GM19328 (cell line): Measurements from ENCODE around the gene NABP1.

Experiments
- ATAC-seq: cut with Tn5 transposase; IDR thresholded peaks from one replicate; pipeline ENCODE4 v1.9.1; 2021; ENCODE audit warnings: mild to moderate bottlenecking, moderate library complexity; ENCODE audit not compliant: unreplicated experiment

The NABP1 gene

DNA sequence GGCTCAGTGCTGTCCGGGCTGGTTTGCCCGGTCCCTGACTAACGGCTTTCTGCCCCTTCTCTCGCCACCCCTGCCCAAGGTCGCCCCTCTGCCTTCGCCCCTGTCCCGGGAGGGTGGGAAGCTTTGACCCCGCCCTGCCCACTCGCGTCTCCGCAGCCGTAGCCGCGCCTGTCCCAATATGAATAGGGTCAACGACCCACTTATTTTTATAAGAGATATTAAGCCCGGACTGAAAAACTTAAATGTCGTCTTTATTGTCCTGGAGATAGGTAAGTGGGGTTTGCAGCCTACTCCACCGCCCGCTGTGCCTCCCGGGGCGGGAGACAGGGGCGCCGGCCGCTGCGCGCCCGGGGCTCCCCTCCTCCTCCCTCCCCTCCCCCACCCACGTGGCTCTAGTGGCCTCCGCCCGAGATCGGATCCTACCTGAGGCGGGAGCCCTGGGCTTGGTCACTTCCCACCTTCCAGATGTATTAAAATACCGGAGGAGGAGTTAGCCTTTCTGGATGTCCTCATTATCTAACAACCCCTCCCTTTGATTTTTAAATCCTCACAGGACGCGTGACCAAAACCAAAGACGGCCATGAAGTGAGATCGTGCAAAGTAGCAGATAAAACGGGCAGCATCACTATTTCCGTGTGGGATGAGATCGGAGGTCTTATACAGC lies 633 bp downstream of the NABP1 start:
- peak; percentile 4 for ATAC-seq

DNA sequence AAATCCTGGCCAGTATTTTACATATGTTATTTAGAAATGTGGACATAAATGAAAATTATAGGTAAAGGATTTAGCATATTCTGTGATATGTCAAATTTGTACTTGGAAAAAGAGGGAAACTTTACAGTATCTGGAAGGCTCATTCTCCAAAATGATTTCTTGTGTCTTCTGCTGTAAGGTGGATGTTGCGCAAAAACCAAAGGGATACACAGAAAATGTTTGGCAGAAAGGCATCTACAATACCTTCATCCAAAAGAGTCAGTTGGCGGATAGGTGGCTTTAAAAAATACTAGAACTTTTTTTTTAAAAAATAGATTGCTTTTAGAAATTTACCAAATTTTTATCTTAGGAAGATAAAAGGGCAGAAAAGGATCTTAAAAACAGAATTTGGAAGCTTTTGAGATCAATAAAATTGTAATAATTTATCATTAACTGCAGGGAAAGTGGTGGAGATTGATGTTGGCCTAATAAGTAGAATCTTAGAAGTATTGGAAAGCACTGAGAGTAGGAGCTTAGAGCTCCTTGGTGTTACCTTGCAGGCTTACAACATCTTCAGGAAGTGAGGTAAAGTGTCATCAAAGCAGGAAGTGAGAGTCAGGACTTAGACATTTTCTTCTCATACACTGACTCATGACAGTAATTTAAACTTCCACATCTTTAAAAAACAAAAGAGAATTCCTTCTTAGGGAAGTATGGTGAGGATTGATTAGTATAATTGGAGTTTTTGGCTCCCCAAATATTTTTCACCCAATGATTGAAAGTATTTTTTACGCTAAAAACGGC lies 2.1 kb downstream of the NABP1 start:
- no peak for ATAC-seq

DNA sequence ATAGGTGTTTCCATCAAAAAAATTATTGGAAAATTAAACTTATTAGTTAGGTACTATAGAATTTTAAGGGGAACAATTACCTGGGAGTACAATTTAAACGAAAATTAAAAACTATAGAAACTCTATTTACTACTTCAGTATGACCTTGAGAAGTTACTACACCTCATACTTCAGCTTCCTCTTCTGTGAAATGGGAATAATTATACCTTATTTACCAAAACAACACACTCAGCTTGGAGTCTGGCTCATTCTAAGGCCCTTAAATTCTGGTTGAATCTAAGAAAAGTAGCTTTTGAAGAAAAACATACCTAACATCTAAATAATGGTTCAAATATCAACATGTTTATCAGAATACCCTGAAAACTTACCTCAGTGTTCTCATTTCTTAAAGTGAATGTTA lies 2.7 kb downstream of the NABP1 start:
- ATAC-seq: no peak

DNA sequence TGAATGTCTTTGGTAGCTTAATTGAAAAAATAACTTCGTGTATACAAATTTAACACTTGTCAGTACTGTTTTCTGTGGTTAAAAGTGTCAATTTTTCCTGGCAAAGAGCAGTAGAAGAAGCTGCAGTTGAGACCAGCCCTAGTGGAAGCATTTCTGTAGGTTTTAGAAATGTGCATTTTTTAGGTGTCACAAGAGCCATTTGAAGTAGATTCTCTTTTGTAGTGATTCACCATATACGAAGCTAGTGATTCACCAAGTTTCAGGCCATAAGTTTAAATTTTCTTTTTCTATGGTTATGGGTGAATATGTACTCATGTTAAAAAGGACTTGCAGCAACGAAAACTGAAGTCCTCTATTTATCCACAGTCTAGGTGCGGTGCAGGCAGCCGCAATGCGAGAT lies 4.2 kb downstream of the NABP1 start:
- no peak for ATAC-seq

DNA sequence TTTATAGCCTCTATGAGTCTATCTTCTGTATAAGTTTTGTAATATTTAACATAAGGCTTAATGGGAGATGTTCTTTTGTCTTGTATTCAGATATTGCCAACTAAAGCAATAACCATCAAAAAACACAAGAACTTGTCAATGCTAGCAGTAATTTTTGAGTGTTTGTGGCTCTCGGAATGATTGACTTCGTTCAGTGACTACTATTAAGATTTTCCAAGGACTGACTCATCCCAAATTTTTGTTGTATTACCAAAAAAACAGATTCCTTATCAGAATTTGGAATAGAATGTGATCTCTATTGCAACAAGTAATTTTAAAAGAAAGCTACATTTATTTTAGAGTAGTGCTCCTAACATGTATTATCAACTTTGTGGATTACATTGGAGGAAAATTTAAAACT lies 8.1 kb downstream of the NABP1 start:
- ATAC-seq: no peak

DNA sequence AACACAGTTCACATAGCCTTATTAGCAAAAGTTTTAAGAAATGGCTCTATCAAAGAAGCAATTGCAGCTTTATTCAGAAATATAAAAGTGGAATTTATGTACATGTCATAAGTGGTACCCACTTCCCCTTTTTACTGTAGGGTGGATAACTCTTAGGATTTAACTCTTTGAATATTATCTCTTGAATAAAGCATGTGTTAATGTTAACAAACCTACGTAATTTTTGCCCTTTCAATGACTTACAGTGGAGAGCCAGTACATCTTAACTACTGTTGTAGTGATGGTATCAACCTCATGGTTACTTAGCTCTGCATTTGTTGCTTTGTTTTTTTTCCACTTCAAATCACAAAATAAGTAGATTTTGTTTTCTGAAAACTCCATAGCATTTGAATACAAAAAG lies 8.8 kb downstream of the NABP1 start:
- no peak for ATAC-seq

DNA sequence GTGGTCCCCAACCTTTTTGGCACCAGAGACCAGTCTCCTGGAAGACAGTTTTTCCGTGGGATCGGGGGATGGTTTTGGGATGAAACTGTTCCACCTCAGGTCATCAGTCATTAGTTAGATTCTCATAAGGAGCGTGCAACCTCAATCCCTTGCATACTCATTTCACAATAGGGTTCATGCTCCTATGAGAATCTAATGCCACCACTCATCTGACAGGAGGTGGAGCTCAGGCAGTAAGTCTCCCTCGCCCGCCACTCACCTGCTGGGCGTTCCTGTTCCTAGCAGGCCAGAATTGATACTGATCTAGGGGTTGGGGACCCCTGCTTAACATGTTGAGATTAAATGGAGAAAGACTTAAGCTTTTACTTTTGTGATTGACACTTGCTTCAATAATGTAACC lies 9.9 kb downstream of the NABP1 start:
- no peak for ATAC-seq

DNA sequence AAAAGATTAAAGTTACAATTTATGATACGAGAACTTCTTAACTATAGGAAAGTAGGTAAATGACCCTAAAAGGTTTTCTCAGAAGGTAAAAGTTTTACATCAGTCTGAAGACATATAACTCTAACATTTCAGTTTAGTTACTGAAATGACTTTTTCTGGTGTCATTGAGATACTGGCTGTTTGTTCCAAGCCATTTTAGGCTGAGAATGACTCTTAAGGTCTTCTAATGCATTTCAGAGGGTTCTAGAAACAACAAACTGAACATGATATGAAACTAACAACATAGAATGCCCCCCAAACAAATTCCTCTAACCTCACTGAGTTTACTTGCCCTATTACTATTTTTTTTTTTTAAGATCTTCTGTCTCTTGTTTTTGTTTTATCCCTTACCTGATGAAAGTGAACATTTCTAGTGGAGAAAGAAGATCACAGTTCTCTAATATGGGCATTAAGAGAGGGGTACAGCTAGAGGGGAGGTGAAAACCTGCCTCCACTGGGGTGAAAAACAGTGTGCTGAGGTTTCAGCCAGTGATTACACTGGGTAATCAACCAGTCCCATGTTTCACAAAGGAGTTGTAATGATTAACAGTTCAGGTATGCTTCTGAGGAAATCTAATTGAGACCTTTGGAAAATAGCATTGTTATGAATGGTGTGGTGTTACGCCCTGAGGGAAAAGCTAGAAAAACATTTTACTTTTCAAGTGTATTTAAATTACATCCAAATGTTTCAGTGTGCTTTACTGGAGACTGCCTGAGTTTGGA lies 11.2 kb downstream of the NABP1 start:
- no peak for ATAC-seq

DNA sequence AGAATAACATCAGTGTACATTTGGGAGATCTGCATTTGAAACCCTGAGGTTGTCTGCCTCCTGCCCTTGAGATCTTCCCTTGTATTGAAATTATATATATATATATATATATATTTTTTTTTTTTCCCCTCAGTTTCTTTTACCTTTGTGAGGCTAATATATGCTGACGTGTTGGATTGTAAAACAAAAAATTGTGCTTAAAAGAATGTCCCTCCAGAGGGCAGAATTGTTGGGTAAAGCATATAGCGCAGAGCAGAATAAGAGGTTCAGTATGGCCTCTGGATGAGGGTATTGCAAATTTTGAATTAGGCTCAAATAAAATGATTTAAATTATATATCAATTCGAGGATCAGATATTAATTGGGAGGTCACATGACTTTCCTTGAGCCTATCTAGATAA lies 12.4 kb downstream of the NABP1 start:
- ATAC-seq: no peak

DNA sequence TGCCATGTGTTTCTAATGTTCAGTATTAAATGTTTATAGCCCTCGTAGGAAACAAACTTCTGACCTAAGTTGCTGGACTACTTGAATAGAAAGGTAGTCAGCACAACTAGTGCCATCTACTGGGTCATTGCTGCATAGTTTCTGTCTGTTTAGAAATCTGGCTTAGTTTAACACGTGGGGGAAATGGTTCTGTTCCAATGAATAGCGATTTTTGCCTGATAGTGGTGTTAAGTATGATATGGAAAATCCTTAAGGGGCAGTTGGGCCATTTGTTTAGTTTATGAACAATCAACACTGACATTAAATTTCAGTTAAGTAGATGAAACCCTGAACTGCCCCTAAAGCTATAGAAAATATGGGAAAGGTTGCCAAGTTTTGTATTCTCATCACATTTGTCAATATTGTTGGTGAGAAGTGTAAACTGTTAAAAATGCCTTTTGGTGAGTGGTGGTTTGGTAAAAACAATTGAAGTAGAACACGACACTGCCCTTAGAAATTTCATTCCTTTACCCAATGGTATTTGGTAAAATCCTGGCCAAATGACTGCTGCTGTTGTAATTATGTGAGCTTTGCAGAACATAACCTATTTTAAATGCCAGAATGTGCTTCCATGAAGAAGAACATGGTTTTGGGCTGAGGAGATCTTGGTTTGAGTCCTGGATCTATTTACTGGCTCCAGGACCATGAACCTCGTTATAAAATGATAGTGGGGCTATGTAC lies 13.2 kb downstream of the NABP1 start:
- ATAC-seq: peak; percentile 66

DNA sequence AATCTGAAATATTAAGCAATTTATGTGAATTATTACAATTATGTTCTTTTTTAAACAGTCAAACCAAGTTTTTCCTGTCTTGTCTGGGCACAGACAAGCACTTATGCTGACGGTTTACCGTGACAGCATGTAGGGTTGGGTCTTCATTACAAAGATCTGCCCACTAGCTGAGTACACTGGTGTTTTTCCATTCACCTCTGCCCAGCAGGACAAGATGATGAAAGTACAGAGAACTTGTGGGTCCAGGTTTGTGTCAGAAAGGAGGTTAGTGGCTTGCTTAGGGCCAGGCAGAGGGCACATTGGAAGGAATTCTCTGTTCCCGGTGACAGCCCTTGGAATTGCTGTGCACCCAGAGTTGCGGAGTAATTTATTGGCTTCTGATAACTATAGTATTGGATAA lies 14.0 kb downstream of the NABP1 start:
- no peak for ATAC-seq

DNA sequence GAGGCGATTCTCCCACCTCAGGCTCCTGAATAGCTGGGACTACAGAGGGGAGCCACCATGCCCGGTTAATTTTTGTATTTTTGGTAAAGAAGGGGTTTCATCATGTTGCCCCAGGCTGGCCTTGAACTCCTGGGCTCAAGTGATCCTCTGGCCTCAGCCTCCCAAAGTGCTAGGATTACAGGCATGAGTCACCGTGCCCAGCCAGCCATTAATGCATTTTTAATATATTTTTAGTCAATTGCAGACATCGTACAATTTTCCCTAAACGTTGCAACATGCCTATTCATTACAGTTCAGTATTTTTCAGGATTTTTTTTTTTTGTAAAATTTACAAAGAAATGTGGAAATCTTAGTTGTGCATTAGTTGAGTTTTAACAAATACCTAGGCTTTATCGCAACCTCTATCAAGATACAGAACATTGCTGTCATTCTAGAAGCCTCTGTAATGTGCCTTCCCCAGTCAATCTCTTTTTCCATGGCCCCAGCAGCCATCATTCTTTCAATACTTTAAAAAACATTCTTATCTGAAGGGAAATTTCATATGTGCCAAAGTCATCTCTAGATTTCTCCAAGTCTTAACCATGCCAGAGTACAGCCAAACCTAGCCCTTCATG lies 14.7 kb downstream of the NABP1 start:
- no peak for ATAC-seq

DNA sequence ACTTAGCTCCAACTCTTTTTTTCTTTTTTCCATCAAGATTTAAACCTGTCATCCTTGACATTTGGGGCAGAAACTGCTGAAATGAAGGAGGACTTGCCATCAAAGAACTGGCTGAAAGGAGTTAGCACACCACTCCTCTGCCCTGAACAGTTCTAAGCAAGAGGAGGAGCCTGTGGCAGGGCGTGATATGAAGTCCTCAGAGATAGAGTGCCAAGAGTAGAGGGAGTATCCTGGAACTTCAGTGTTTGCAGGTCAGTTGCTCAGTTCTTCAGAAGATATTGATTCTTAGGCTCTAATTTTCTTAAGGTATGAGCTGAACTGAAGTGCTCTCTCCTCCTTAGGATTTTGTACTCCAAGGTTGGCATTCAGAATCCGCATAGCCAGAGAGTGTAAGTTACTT lies 15.2 kb downstream of the NABP1 start:
- ATAC-seq: no peak

DNA sequence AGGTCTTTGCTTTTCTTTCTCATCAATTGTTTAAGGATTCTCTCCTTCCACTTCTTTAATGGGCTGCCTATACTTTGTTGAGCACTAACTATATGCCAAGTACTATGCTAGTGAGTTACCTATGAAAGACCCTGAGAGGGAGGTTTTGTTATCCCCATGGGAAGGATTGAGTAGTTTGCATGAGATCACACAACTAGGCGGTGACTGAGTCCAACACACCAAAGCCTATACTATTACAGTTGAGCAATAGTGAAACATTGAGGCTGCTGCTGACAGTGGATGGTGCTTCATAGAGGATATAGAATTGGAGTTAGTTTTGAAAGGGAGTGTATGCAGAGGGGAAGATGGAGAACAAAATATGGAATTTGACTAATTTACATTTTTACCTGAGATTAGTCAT lies 15.8 kb downstream of the NABP1 start:
- no peak for ATAC-seq

DNA sequence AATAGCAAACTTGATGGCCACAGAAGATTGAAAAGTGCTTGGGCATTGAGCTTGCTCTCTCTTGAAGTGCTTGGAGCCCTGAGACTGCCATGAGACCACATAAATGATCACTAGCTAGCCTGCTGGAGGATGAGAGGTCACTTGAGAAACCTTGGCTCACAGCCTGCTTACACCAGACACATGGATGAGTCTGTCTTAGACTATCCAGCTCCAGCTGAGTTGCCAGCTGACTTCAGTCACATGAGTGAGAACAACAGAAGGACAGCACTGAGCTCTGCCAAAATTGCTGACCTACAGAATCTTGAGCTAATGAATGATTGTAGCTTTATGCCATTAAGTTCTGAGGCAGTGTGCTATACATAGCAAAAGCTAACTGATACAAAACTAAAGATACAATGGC lies 18.1 kb downstream of the NABP1 start:
- ATAC-seq: no peak

DNA sequence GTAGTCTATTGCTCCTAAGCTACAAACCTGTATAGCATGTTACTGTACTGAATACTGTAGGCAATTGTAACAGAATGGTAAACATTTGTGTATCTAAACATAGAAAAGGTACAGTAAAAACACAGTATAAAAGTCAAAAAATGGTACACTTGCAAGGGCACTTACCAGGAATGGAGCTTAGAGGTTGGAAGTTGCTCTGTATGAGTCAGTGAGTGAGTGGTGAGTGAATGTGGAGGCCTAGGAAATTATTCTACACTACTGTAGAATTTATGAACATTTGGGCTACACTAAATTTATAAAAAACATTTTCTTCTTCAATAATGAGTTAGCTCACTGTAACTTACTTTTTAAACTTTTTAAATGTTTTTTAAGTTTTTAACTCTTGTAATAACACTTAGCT lies 19.0 kb downstream of the NABP1 start:
- ATAC-seq: no peak

DNA sequence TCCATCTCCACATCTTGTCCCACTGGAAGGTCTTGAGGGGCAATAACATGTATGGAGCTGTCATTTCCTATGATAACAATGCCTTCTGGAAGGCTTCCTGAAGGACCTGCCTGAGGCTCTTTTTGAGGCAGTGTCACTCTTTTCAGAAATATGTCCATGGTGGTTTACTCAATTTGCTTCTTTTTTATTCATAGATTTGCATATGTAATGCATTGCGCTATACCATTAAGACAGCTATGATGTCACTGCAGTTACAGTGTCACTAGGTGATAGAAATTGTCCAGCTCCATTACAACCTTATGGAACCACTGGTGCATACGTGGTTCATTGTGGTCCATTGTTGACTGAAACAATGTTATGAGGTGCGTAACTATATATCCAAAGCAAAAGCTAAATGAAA lies 19.9 kb downstream of the NABP1 start:
- no peak for ATAC-seq

DNA sequence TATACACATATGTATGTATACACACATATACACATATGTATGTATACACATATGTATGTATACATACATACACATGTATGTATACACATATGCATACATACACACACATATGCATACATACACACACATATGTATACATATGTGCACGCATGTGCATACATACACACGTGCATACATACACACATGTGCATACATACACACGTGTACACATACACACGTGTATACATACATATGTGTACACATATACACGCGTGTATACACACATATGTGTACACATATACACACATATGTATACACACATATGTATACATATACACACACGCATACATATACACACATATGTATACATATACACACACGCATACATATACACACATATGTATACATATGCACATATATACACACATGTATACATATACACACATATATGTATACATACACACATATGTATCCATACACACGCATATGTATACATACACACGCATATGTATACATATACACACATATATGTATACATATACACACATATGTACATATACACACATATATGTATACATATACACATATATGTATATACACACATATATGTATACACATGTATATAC lies 21.5 kb downstream of the NABP1 start:
- ATAC-seq: no peak

DNA sequence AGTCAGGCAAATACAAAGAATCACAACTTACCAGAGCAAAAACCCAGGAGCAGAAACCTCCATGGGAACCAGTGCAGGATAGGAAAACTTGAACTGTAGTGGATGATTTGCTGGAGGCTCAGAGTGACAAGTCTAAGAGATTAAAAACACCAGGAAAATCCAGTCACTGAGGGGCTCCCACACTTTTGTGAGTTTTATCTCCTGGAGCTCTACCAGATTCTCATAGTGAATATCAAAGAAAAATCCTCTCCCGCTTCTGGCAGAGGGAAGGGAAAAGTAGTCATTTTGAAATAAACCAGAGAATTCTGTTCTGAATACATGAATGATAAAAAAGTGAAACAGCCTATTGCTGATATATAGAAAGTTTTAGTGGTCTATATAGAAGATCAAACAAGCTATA lies 23.1 kb downstream of the NABP1 start:
- ATAC-seq: no peak

DNA sequence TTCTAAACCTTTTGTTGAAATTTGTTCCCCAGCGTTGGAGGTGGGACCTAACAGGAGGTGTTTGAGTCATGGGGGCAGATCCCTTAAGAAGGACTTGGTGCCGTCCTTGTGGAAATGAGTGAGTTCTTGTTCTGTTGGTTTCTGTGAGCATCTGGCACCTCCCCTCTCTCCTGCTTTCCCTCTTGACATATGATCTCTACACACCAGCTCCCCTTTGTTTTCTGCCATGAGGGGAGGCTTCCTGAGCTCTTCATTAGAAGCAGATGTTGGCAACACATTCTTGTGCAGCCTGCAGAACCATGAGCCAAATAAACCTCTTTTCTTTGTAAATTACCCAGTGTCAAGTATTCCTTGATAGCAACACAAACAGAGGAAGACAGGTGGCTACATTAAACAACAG lies 23.8 kb downstream of the NABP1 start:
- no peak for ATAC-seq
